ENCODE measurements around the gene ZNF217. TPM values are rescaled to one million over a fixed set of nuclear protein-coding genes. Genes with fewer than 3 reads are reported as not detected.
"Not testable (repeated sequence)": the region's sequence is repeated elsewhere in the genome, so short reads cannot be mapped to it uniquely, and the experiment has no call there.

Gene ZNF217
- total RNA-seq, 1 experiment from 2014 or later, result 46.7 TPM

DNA sequence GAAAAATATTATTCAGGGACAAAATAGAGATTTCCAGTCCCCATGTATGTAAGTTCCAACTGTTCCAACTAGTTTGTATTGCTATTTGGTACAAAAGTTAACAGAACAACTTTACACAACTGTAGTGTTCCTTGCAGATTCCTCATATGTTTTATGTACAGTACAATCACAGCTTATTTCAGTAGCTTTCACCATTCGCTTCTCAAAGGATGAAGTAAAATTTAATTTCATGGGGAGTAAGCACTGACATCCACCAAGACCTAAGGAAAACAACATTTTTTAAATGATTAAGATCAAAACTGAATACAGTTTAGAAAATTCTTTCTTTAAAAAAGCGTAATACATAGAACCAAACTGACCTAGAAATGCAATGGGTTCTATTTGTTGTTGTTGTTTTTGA, 24.6 kb downstream of the ZNF217 start:
- DNase-seq (ENCODE audit: low read depth), result no peak

DNA sequence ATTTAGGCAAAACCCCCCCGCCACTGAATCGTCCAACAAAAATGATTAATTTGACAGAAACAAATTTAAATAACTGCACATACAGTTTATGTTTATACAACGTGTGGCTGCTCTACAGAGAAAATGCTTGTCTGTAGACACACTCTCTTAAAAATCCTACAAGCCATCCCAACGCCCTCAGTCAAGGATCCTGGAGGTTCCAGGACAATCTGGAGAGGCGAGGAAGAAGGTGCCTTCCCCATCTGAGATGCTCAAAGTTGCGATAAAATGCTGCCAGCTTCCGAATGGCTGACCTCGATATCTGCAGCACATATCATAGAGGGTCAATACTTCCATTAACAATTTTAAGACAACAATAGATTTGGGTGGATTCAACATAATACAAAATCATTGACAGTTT, 25.3 kb downstream of the ZNF217 start:
- no peak for DNase-seq (ENCODE audit: low read depth)

DNA sequence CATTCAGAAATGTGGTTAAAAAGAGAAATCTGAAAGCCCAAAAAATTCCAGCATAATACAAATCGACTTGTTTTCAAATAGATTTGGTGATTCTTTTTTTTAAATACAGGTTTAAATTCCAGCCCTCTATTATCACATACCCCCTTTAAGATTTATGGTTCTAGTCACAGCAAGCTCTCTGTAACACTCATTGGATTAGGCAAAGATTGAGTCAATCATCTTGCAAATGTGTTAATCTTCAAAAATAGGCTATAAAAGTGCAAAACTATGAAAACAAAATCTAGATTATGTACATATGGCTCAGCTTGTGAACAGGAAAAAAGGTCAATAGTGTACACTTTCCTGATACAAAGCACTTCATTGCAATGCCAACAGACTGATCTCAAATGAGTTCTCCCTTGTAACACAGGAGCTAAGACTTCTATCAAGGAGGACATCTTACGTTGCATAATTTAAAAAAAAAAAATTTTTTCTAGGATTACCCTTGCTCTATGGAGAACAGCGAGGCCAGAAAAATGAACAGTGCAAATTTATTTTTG, 26.2 kb downstream of the ZNF217 start:
- DNase-seq (ENCODE audit: low read depth), result no peak

DNA sequence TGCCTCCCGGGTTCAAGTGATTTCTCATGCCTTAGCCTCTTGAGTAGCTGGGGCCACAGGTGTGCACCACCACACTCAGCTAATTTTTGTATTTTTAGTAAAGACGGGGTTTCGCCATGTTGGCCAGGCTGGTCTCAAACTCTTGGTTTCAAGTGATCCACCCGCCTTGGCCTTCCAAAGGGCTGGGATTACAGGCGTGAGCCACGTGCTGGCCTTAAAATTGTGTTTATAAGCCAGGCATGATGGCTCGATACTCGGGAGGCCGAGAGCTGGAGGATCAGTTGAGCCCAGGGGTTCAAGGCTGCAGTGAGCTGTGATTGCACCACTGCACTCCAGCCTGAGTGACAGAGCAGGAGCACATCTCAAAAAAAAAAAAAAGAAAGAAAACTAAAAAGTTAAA, 27.0 kb downstream of the ZNF217 start:
- not testable (repeated sequence) for DNase-seq (ENCODE audit: low read depth)

DNA sequence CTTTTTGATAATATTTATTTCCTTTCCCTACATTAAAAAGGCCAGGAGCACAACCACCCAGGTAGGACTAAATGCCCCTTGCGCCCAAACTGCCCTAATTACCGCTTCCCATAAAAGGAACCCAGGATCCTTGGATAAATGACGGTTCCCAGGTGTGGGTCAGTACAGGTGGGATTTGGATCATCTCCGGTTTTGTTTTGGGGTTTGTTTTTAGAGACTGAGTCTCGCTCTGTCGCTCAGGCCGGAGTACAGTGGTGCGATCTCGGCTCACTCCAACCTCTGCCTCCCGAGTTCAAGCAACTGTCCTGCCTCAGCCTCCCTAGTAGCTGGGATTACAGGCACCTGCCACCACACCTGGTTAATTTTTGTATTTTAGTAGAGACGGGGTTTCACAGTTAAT, 28.4 kb downstream of the ZNF217 start:
- DNase-seq (ENCODE audit: low read depth), result no peak

DNA sequence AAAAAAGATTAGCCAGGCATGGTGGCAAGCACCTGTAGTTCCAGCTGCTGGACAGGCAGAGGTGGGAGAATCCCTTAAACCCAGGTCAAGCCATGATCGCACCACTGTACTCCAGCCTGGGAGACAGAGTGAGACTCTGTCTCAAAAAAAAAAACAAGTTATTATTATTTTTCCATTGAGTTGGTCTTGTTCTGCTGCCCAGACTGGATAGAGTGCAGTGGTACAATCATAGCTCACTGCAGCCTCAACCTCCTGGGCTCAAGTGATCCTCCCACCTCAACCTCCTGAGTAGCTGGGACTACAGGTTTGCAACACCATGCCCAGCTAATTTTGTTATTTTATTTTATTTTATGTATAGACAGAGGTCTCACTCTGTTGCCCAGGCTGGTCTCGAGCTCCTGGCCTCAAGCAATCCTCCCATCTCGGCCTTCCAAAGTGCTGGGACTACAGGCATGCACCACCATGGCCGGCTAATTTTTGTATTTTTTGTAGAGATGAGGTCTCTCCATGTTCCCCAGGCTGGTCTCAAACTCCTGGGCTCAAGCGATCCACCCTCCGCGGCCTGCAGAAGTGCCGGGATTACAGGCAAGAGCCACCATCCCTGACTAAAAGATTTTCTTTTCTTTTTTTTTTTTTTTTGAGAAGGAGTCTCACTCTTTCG, 31.4 kb downstream of the ZNF217 start:
- not testable (repeated sequence) for DNase-seq (ENCODE audit: low read depth)

DNA sequence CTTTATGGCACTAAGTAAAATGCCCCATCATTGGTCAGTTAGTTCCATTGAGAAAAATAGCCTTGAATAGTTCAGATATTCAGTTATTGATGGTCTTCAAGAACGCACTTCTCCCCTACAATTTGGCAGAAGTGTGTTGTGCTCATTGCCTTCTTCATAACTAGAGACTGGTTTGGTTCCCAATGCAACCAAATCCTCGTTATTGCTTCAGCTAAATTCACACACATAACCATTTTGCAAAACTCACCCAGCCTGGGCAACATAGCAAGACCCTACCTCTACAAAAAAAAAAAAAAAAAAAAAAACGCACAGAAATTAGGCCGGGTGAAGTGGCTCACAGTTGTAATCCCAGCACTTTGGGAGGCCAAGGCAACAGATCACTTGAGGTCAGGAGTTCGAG, 32.1 kb downstream of the ZNF217 start:
- no peak for DNase-seq (ENCODE audit: low read depth)

DNA sequence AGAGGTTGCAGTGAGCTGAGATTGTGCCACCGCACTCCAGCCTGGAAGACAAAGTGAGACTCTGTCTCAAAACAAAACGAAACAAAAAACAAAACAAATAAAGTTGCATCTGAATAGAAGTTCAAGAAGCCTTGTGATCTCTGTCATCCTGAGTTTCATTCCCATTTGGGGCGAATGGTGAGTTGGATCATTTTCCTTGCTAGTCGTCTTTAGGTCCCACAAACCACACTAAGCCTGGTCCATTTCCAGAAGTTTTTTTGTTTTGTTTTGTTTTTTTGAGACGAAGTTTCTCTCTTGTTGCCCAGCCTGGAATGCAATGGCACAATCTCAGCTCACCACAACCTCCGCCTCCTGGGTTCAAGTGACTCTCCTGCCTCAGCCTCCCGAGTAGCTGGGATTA, 33.8 kb downstream of the ZNF217 start:
- peak; percentile 56 for DNase-seq (ENCODE audit: low read depth)

DNA sequence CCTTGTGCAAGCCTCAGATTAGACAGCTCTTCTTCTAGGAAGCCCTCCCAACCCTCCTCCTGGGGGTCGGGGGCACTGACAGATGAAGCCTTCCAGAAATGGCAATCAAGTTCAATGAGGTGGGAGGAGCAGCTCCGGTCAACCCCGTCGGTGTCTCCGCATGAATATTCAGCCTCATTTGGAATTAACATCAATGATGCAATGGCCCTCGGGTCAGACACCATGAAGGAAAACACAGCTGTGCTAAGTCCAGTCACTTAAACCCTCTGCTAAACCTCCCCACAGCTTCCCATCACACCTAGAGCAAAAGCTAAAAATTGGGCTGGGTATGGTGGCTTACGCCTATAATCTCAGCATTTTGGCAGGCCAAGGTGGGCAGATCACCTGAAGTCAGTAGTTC, 36.5 kb downstream of the ZNF217 start:
- DNase-seq (ENCODE audit: low read depth), result no peak

DNA sequence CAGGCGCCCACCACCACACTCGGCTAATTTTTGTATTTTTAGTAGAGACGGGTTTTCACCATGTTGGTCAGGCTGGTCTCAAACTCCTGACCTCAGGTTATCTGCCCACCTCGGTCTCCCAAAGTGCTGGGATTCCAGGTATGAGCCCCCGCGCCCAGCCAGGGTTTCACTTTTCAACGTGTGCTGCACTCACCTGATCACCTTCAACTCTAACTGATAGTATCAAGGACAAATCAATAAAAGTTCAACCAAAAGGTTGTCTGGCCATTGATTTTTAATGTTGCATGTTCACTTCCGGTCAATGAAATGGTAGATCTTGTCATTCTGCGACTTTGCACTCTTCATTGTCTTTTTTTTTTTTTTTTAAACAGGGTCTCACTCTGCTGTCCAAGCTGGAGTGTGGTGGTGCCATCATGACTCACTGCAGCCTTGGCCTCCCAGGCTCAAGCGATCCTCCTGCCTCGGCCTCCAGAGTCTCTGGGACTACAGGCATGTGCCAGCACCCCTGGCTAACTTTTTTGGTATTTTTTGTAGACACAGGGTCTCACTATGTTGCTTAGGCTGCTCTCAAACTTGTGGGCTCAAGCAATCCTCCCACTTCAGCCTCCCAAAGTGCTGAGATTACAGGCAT, 37.3 kb downstream of the ZNF217 start:
- no peak for DNase-seq (ENCODE audit: low read depth)

DNA sequence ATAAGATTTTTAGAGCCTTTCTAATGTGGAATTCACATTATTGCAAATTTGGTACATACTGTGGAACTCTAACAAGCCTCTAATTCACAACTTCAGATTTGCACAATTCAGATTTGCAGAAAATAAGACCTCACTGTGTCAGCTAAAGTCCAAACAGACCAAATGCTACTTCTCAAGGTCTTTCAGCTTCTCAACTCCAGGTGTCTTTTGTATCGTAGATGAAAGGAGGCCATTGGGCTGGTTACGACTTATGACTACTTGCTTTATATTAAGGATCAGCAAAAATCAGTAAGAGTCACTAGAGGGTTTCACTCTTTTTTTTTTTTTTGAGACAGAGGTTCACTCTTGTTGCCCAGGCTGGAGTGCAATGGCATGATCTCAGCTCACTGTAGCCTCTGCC, 37.8 kb downstream of the ZNF217 start:
- no peak for DNase-seq (ENCODE audit: low read depth)

DNA sequence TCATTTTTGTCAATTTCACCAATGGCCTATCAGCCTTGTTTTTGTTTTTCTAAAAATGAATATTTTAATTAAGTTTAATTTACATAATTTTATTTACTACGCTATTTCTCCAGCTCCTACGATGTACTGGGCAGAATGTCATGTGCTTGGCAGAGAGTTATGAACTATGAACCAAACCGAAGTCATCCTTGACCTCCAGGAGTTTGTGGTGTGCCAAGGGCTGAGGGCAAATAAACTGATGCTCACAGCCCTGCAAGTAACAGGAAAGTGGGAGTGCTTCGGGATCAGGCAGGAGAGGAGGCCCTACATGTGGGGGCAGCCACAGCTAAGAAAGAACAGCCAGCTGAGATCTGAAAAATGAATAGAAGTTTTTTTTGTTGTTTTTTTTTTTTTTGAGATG, 38.6 kb downstream of the ZNF217 start:
- no peak for DNase-seq (ENCODE audit: low read depth)

DNA sequence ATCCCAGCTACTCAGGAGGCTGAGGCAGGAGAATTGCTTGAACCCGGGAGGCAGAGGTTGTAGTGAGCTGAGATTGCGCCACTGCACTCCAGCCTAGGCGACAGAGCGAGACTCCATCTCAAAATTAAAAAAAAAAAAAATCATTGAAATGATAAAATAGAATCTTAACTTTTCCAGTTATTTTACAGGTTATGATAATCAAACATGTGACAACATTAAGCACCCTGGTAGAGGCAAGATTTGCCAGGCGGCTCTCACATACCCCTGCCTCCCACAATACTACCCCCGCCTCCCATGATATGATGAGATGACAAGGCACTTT, 41.1 kb downstream of the ZNF217 start:
- not testable (repeated sequence) for DNase-seq (ENCODE audit: low read depth)

DNA sequence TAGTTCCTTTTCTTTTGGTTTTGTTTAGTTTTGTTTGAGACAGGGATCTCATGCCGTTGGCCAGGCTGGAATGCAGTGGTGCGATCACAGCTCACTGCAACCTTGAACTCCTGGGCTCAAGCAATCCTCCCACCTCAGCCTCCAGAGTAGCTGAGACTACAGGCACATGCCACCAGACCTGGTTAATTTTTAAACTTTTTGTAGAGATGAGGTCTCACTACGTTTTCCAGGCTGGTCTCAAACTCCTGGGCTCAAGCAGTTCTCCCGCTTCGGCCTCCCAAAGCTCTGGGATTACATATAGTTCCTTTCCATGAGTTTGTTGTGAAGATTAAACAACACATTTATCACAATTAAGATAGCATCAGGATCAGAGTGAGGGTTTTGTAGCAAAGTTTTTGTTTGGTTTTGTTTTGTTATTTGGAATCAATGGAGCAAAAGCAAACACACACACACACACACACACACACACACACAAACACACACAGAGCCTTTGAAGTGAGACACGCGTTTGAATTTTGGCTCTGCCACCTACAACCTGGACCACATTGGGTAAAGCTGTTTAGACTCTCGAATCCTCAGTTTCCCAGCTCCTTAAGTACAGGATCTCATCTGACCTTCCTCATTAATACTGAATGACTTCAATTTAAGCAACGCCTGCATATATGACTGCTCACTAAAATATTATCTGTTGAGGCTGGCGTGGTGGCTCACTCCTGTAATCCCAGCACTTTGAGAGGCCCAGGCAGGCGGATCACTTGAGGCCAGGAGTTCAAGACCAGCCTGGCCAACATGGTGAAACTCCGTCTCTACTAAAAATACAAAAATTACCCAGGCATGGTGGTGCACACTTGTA, 41.7 kb downstream of the ZNF217 start:
- DNase-seq (ENCODE audit: low read depth), result not testable (repeated sequence)

DNA sequence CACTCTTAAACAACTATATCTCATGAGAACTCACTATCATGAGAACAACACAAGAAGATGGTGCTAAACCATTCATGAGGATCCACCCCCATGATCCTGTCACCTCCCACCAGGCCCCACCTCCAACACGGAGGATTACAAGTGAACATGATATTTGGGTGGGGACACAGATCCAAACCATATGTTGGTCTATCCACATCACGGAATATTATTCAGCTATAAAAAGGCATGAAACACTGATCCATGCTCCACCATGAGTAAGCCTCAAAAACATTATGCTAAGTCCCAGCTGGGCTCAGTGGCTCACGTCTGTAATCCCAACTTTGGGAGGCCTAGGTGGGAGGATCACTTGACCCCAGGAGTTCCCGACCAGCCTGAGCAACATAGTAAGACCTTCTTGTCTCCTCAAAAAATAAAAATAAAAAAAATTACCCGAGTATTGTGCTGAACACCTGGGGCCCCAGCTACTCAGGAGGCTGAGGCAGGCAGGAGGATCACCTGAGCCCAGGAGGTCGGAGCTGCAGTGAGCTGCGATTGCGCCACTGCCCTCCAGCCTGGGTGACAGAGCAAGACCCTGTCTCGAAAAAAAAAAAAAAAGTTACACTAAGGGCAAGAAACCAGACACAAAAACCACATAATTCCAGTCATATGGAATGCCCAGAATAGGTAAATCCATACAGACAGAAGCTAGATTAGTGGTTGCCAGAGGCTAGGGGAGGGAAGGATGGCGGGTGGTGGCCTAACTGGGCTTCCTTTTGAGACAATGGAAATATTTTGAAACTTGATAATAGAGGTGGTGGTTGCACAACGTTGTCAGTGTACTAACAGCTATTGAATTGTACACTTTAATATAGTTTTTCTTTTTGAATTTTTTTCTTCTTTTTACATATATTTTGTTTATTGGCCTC, 43.1 kb downstream of the ZNF217 start:
- DNase-seq (ENCODE audit: low read depth), result peak; percentile 30

DNA sequence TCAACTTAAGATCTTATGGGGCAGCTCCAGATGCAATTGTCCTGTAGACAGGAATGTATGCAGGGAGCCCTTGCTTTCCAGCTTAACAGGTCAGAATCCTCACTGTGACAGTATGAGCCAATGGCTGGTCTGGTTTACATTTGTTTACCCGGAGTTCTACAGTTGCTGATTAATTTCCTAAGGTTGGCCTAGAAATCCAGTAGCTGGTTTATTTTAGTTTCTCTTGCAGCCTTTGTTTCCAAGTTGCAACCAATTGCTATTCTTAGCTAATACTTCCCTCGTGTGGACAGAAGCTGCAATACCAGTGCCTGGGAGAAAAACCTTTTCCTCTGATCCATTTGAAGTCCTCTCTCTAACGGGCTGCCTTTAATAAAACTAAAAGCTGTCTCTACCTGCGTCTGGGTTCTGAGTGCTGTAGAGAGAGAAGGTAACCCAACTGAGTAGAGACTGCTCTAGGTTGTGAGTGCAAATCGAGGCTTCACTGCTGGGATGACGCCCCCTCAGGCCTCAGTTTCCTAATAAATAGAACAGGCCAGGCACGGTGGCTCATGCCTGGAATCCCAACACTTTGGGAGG, 45.9 kb downstream of the ZNF217 start:
- peak; percentile 85 for DNase-seq (ENCODE audit: low read depth)

DNA sequence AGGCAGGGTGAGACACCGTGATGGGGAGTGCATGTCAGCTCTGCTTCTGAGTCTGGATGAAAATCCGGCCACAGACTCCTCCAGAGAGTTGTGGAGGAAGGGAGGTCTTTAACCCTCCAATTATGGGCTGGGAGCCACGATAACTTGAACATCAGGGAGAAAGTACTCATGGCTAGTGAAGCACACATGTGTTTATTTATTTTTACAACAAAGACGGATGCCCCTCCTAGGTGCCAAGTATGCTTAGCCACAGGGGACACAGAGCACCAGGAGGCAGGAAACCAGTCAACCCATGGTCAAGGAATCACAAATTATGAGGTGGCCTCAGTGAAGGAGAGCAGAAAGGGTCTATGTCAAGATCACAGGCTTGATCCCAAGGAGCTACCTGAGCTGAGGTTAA, 54.1 kb downstream of the ZNF217 start:
- peak; percentile 78 for DNase-seq (ENCODE audit: low read depth)

DNA sequence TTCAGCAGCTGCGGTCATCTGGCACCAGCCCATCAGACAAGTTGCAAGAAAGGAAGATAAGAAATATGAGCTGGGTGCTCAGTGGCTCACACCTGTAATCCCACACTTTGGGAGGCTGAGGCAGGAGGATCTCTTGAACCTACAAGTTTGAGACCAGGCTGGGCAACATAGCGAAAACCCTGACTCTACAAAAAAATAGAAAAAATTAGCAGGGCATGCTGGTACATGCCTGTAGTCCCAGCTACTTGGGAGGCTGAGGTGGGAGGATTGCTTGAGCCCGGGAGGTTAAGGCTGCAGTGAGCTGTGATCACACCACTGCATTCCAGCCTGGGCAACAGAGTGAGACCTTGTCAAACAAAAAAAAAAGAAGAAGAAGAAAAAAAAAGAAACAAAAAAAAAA, 57.3 kb downstream of the ZNF217 start:
- DNase-seq (ENCODE audit: low read depth), result not testable (repeated sequence)

DNA sequence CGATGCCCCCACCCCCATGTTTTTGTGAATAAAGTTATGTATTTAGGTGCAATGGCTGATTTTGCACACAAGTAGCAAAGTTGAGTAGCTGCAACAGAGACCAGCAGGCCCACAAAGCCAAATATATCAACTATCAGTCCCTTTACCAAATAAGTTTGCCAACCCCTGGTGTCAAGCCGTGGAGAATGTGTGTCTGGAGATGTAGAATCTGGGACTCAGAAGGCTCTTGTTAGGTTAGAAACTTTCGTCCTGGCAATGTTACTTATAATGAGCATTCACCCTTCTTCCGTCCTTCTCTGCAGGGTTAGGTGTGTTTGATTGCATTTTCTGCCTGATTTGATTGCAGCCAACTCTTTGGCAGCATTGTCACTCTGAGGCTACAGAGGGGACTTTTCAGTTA, 57.8 kb downstream of the ZNF217 start:
- no peak for DNase-seq (ENCODE audit: low read depth)

DNA sequence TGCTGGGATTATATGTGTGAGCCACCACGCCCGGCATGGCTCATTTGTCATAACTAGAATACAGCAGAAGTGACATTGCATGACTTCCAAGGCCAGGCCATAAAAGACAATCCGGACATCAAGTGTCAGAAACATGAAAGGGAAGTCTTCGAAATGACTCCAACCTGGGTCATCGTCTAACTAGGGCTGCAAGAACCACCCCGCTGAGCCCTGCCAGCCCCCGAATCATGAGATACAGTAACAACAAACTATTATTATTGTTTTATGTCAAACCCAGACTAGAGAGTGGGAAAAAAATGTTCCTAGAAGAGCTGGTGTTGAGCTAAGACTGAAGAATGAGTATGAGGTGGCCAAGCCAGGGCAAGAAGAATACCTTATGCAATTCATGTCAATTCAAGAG, 59.6 kb downstream of the ZNF217 start:
- no peak for DNase-seq (ENCODE audit: low read depth)

DNA sequence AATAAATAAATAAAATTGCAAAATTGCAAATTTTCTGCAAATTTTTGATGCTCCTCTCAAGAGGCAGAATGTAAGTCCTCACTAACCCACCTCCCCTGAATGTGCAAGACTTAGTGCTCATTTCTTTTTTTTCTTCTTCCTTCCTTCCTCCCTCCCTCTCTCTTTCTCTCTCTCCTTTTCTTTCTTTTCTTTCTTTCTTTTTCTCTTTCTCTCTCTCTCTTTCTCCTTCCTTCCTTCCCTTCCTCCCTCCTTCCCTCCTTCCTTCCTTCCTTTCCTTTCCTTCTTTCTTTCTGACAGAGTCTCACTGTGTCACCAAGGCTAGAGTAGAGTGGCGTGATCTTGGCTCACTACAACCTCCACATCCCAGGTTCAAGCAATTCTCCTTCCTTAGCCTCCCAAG, 60.1 kb downstream of the ZNF217 start:
- DNase-seq (ENCODE audit: low read depth), result no peak
